Measurements from ENCODE around the gene SORCS2.

Gene SORCS2

GRCh38 chr4:7464259-7464655 is 271.9 kb downstream of the SORCS2 start:
- DNase-seq: no peak

- DNase-seq: no peak
Measured at GRCh38 chr4:7465017-7465416, 272.7 kb downstream of the SORCS2 start.

GRCh38 chr4:7466215-7466614 is 273.9 kb downstream of the SORCS2 start:
- DNase-seq: no peak

- no peak for DNase-seq
Measured at GRCh38 chr4:7466904-7467303, 274.6 kb downstream of the SORCS2 start.

GRCh38 chr4:7467471-7467870 is 275.1 kb downstream of the SORCS2 start:
- DNase-seq: no peak

- no peak for DNase-seq
Measured at GRCh38 chr4:7469023-7469422, 276.7 kb downstream of the SORCS2 start.

GRCh38 chr4:7470111-7470510 is 277.8 kb downstream of the SORCS2 start:
- no peak for DNase-seq

- DNase-seq: no peak
Measured at GRCh38 chr4:7470522-7471128, 278.3 kb downstream of the SORCS2 start.

GRCh38 chr4:7472442-7473013 is 280.2 kb downstream of the SORCS2 start:
- DNase-seq: no peak

- no peak for DNase-seq
Measured at GRCh38 chr4:7473081-7473480, 280.7 kb downstream of the SORCS2 start.

GRCh38 chr4:7474320-7474719 is 282.0 kb downstream of the SORCS2 start:
- DNase-seq: no peak

- DNase-seq: no peak
Measured at GRCh38 chr4:7475207-7475606, 282.9 kb downstream of the SORCS2 start.

- no peak for DNase-seq
Measured at GRCh38 chr4:7476820-7477219, 284.5 kb downstream of the SORCS2 start.

GRCh38 chr4:7477695-7478094 is 285.4 kb downstream of the SORCS2 start:
- DNase-seq: no peak

GRCh38 chr4:7478665-7479064 is 286.3 kb downstream of the SORCS2 start:
- DNase-seq: no peak

- DNase-seq: no peak
Measured at GRCh38 chr4:7480423-7480822, 288.1 kb downstream of the SORCS2 start.

- DNase-seq: no peak
Measured at GRCh38 chr4:7481227-7481626, 288.9 kb downstream of the SORCS2 start.

GRCh38 chr4:7485096-7485495 is 292.8 kb downstream of the SORCS2 start:
- DNase-seq: no peak

- DNase-seq: no peak
Measured at GRCh38 chr4:7486101-7486500, 293.8 kb downstream of the SORCS2 start.

- DNase-seq: no peak
Measured at GRCh38 chr4:7487502-7487901, 295.2 kb downstream of the SORCS2 start.

GRCh38 chr4:7487998-7488671 is 295.8 kb downstream of the SORCS2 start:
- DNase-seq: no peak

- no peak for DNase-seq
Measured at GRCh38 chr4:7491915-7492314, 299.6 kb downstream of the SORCS2 start.

GRCh38 chr4:7498446-7499200 is 306.3 kb downstream of the SORCS2 start:
- no peak for DNase-seq

- DNase-seq: no peak
Measured at GRCh38 chr4:7499661-7500060, 307.3 kb downstream of the SORCS2 start.
